SKM-1 (cell line): Measurements from ENCODE around the gene MACF1.
"Not testable (repeated sequence)": the region's sequence is repeated elsewhere in the genome, so short reads cannot be mapped to it uniquely, and the experiment has no call there.

Source experiments
- DNase-seq: peaks from one replicate; lab custom pipeline; 2025; ENCODE audit not compliant: unreplicated experiment; lab: John Stamatoyannopoulos, UW

The MACF1 gene

GRCh38 chr1:39204441-39205081, at the start of gene MACF1:
TSS of gene MACF1 (plus strand) at chr1:39204695. CDS start at chr1:39205023, 328 bp downstream.
- peak; percentile 37 for DNase-seq

DNA sequence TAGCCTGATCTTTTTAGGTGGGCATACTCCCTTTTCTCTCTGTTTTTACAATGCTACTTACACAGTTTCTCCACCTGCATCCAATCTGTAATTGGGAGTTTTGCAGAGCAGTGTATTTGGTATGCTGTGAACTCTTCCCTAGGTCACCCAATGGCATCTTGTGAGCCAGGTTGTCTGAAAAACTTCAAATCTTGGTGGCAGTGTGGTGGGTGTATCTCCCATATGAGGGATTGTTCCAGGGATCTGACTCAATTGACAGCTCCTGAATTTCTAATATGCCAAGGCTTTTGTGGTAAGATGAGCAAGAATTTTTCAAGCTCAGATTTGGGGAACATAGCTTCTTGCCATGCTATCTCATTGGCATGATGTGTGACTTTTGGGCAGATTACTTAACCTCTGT, 47.2 kb upstream of the MACF1 start:
- DNase-seq, result no peak

DNA sequence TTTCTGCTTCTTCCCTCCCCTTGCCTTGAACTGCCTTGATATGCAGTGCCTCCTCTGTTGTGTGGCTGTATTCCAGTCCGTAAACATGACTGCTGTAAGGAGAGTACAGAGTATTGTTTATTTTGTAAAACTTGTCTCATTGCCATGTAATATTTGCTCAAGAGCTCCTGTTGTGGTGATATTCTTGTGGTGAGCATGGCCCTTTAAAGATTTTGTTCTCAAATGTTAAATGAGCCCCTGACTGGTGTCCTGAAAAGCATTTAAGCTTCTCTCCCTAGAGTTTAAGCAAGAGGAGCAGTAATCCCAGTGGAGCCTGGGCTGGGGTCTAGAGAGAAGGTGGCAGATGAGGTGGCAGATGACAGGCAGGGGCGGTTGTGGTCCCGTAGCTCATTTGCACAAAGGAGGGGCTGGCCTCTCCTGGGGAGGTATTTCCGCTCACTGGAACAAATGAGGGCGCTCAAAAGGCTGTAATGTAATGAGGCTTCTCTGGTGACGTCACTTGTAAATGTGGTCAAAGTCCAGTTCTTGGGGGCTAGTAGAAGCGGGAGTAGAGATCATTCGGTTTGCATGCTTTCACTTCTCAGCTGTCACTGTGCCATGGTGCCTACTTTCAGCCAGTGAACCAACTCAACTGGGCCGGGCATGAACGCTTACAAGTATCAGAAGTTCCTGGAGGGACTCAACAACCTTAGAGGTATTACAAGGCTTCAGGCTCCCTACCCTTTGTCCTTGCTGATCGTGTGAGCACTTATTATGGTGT, 46.0 kb upstream of the MACF1 start:
- no peak for DNase-seq

- no peak for DNase-seq
Observed at GRCh38 chr1:39159224-39160036, 45.1 kb upstream of the MACF1 start.

DNA sequence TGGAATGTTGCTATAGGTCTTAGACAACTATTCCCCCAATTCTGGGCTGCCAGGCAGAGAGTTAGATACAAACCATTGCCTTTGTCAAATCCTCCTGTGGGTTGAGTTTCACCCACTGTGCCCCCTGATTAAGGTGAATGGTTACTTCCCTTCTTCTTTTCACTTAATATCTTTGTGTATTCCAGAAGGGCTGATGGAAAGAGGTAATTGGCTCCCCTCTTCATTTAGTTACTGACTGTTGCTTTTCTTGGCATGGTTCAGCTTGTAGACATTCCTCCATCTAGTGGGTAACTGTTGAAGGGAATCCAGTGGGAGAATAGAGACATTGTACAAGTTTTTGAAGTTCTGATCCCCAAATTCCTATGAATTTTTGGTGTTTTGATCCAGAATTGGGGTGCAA, 43.8 kb upstream of the MACF1 start:
- no peak for DNase-seq

DNA sequence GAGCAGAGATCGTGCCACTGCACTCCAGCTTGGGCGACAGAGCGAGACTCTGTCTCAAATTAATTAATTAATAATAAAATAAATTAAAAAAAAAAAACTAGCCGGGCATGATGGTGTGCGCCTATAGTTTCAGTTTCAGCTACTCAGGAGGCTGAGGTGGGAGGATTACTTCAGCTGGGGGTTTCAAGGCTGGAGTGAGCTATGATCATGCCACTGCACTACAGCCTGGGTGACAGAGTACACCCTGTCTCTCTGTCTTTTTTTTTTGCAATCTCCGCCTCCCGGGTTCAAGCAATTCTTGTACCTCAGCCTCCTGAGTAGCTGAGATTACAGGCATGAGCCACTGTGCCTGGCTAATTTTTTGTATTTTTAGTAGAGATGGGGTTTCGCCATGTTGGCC, 42.7 kb upstream of the MACF1 start:
- not testable (repeated sequence) for DNase-seq

DNA sequence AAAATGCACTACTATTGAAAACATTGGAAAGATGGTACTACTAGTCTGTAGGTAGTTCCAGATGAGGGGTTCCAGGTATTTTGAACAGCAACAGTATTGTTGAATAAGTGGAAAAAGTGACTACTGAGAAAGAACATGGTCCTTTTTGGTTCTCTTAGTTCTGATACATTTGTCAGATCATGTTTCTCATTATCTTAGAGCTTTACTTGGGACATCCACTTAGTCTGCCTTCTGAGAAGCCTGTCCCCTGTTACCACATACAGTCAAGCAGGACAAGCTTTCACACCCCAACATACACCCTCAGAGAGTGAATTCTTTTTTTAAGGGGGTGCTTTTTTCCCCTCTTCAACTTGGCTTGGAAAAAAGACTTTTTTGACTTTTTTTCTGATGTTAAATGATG, 41.0 kb upstream of the MACF1 start:
- DNase-seq, result no peak

- DNase-seq, result no peak
Observed at GRCh38 chr1:39164256-39164655, 40.2 kb upstream of the MACF1 start.

DNA sequence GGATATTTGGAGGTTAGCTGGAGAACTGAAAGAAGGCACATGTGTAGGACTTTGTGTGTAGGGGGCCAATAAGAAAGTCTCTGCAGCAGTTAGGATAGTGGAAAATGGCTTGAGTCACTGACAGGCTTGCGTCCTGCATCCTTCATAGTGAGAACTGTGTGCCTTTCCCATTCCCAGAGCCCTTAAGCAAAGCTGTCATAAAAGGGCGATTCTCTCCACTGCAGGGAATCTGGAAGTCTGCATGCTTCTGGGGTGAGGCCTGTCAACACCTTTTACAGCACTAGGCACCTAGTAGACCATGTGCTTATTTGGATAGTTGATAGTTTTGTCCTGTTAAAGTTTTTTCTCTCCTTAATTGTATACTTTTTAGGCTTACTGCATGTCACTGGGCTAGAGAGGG, 39.4 kb upstream of the MACF1 start:
- DNase-seq, result no peak

GRCh38 chr1:39165488-39165887, 39.0 kb upstream of the MACF1 start:
- DNase-seq, result no peak

DNA sequence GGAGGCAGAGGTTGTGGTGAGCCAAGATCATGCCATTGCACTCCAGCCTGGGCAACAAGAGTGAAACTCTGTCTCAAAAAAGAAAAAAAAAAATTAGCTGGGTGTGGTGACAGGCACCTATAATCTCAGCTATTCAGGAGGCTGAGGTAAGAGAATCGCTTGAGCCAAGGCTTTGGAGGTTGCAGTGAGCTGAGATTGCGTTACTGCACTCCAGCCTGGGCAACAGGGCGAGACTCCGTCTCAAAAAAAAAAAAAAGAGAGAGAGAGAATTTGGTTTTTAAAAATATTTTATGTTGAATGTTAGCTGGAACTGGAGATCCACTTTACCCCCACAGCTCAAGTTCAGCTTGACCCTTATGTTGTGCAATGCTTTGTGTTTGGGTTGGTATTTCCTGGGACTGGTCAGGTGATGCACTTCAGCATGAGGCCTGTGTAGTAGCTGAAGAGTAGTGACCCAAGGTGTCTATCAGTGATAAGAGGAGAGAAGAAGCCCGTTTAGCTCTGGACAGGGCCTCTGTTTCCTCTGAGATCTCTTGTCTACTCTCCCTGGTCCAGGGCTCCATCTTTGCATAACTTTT, 36.8 kb upstream of the MACF1 start:
- DNase-seq, result no peak

- no peak for DNase-seq
Observed at GRCh38 chr1:39168301-39169080, 36.0 kb upstream of the MACF1 start.

DNA sequence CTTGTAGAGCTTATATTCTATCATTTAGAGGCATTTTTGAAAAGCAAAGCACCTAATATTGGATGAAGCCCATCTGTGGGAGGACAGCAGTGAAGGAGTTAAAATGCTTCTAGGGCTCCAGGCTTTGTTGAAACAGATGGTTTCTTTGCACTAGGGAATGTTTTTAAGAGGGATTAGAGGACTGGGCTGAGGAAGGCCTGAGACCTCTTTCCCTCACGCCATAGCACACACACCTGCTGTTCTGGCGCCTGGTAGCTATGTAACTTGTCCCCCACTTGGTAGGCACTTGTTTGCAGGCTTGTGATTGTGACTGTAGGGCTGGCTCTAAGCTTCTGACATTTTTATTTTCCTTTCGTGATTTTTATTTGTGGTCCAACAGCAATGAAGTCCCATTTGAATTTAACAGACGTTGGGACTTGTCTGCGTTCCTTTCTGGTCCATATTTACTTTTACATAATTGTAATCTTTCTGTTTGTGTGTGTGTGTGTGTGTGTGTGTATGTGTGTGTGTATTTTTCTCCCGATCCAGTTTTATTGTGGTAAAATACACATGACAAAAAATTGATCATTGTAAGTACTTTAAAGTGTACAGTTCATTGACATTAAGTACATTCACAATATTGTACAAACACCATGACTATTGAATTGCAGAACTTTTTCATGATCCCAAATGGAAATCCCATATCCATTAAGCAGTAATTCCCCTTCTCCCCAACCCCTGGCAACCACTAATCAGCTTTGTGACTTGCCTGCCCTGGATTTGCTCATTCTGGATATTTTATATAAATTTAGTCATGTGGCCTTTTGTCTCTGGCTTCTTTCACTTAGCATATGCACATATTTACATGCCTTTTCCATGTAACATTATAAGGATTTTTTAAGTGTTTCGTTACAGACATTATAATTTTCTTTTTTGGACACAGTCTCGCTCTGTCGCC, 33.5 kb upstream of the MACF1 start:
- no peak for DNase-seq

GRCh38 chr1:39173119-39173994, 31.1 kb upstream of the MACF1 start:
- no peak for DNase-seq

- DNase-seq, result no peak
Observed at GRCh38 chr1:39173995-39174380, 30.5 kb upstream of the MACF1 start.

DNA sequence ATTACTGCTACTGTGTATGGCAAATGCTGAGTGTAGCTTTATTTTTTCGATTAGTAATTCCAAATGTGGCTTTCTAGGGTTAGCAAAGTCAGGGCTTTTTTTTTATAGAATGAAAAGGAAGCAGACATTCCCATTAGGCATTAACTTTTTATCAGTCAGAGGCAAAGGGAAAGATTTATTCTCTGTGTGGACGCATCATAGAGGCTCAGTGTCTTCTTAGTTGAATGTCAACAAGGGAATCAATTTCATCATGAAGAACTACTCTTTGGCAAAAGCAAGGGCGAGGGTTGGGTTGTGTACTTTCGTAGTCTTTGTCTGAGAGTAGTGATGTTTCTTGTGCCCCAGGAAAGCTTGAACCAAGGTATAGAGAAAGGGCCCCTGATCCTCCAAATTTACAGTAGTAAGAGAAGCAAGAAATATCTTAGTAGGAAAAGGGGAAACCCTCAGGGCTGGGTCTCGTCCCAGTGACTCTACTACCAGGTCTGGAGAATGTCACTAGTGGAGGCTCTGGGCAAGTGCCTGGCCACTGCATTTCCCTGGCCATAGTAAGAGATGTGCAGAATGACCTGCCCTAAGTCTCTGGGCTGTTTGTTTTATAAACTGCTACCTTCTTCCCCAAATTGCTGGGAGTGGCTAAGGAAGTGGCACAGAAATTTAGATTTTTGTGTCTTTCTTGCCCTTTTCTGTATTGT, 30.0 kb upstream of the MACF1 start:
- no peak for DNase-seq

DNA sequence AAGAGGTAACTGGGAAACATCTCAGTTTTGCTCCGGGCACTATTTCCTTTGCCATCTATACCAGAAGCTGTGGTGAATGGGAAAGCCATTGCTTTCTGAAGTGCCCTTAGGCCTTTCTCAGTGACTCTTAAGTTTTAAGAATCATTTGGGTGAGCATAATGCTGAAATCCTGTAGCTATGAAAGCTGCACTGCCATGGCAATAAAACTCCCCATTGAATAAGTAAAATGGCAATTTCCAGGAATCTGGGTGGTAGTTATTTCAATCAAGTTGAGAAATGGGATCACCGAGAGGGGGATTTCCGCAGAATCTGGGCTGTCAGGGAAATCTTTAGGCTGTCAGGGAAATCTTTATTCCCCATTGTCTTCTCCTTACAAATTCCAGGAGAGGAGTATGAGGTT, 26.8 kb upstream of the MACF1 start:
- no peak for DNase-seq
